Smooth muscle cell (in vitro differentiated cells): ENCODE measurements around the gene GPR142. TPM values are rescaled to one million over a fixed set of nuclear protein-coding genes. Genes with fewer than 3 reads are reported as not detected.

Experiments used
- DNase-seq: peaks from one replicate; lab custom pipeline; 2025; ENCODE audit not compliant: unreplicated experiment; lab: John Stamatoyannopoulos, UW
- H2AFZ ChIP-seq: fragments of 200-600 bp; sonication (generic); 2 replicates; pipeline ENCODE4 v1.6.0; 2016; ENCODE audit warnings: antibody characterized with exemption, low read depth, mild to moderate bottlenecking
- H3F3A ChIP-seq: fragments of 200-600 bp; sonication (generic); 2 replicates; pipeline ENCODE4 v1.6.0; 2017; ENCODE audit warnings: antibody characterized with exemption, low read depth
- H3K27ac ChIP-seq: fragments of 200-600 bp; sonication (generic); 2 replicates; pipeline ENCODE4 v1.5.1; 2016; ENCODE audit warnings: low read depth, mild to moderate bottlenecking
- H3K27me3 ChIP-seq: fragments of 200-600 bp; sonication (generic); 2 replicates; pipeline ENCODE4 v1.6.1; 2016; ENCODE audit warnings: low read depth, mild to moderate bottlenecking
- H3K36me3 ChIP-seq: fragments of 200-600 bp; sonication (generic); 2 replicates; pipeline ENCODE4 v1.5.1; 2016; ENCODE audit warnings: low read depth
- H3K4me1 ChIP-seq: fragments of 200-600 bp; sonication (generic); 2 replicates; pipeline ENCODE4 v1.5.1; 2016; ENCODE audit warnings: low read depth
- H3K4me2 ChIP-seq: fragments of 200-600 bp; sonication (generic); 2 replicates; pipeline ENCODE4 v1.6.0; 2016; ENCODE audit warnings: mild to moderate bottlenecking
- H3K4me3 ChIP-seq: fragments of 200-600 bp; sonication (generic); 2 replicates; pipeline ENCODE4 v1.5.1; 2016; ENCODE audit warnings: mild to moderate bottlenecking
- H3K79me2 ChIP-seq: fragments of 200-600 bp; sonication (generic); 2 replicates; pipeline ENCODE4 v1.6.0; 2016; ENCODE audit warnings: low read depth, mild to moderate bottlenecking
- H3K9ac ChIP-seq: fragments of 200-600 bp; sonication (generic); 2 replicates; pipeline ENCODE4 v1.6.0; 2016; ENCODE audit warnings: low read depth
- H3K9me3 ChIP-seq: fragments of 200-600 bp; sonication (generic); replicated peaks from 2 replicates; pipeline ENCODE4 v1.5.1; 2016; ENCODE audit warnings: low read depth
- H4K20me1 ChIP-seq: fragments of 200-600 bp; sonication (generic); 2 replicates; pipeline ENCODE4 v1.6.0; 2016; ENCODE audit warnings: low read depth
- CTCF ChIP-seq: fragments of 200-600 bp; sonication (generic); IDR thresholded peaks from 2 replicates; pipeline ENCODE4 v1.5.1; 2017; ENCODE audit warnings: borderline replicate concordance, mild to moderate bottlenecking, antibody characterized with exemption; ENCODE audit not compliant: insufficient read depth, poor library complexity, severe bottlenecking
- WGBS: methylation state at CpG from one replicate; pipeline ENCODE4 v1.1.7; 2016; ENCODE audit warnings: low lambda C conversion rate; 5-methylcytosine and 5-hydroxymethylcytosine counted together
- polyA plus RNA-seq: library from polyadenylated mRNA; unstranded; fragments of >200 nt; fragmentation: Nextera tagmentation; extraction: Ambion mirVana; gene quantifications from 2 replicates; pipeline ENCODE4 v1.2.1, GENCODE V29; 2016
- total RNA-seq: library from RNA; depleted of rRNA; stranded (reverse); fragments of >200 nt; gene quantifications from 2 replicates; pipeline ENCODE4 v1.2.3, GENCODE V29; 2014

GPR142 gene
- total and polyA plus RNA-seq, 2 experiments from 2014 or later: not detected

DNA sequence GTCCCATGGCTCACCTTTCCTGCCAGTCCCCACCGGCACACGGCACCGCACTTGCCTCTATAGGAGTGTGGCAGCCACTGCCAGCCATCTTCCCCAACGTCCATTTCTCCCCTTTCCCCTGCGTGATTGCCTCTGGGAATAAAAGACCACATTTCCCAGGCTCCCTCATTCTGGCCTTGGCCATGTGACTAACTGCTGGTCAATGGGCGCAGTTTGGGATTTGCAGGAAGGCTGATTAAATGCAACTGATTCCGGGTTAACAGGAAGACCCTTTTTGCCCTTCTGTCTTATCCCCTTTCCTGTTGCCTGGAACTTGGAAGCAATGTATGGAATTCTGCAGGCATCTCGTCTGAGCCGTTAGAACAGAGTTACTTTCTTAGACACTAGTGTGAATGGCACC lies 8.6 kb upstream of the GPR142 start:
- TF ChIP-seq CTCF: no peak
- no peaks in the 10 kb centered on the region for H3F3A ChIP-seq
- H4K20me1 ChIP-seq: no peaks in the 10 kb centered on the region
- peaks cover 14% of the 10 kb centered on the region for H3K4me1 ChIP-seq
- no peaks in the 10 kb centered on the region for H3K9me3 ChIP-seq
- no peaks in the 10 kb centered on the region for H3K36me3 ChIP-seq
- no peaks in the 10 kb centered on the region for H3K79me2 ChIP-seq
- WGBS: 79% methylated on average over 9 of the region's 9 CpGs
- H3K4me3 ChIP-seq: no peak overlapping the region
- DNase-seq: no peak
- H2AFZ ChIP-seq: no peak overlapping the region
- H3K9ac ChIP-seq: no peak overlapping the region
- peaks cover 87% of the 10 kb centered on the region for H3K27me3 ChIP-seq
- no peak overlapping the region for H3K27ac ChIP-seq
- H3K4me2 ChIP-seq: no peak overlapping the region

DNA sequence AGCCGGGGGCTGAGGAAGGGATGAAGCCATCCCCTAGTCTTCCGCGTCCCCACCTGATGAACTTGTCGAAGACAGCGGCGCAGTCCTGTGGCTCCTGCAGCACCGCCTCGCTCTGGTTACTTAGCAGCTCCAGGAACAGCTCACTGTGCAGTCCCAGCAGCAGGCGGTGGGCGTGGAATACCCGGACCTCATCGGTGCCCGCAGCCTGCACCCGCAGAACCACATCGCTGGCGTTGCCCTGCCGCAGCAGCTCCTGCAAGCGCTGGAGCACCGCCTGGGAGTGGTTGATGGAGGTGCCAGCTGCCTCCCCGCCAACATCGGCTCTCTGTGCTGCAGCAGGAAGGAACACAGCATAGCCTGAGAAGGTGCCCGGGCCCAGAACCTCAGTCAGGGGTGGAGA lies 7.4 kb upstream of the GPR142 start:
- Histone ChIP-seq H3K4me3 (no peak overlapping the region), H2AFZ (no peak overlapping the region)
- WGBS: 96% methylated on average over 22 of the region's 22 CpGs

GRCh38 chr17:74360899-74361229 lies 6.4 kb upstream of the GPR142 start:
- Histone ChIP-seq H4K20me1 (no peaks in the 10 kb centered on the region), H3K27ac (no peak overlapping the region), H3K36me3 (no peaks in the 10 kb centered on the region), H3K9me3 (no peaks in the 10 kb centered on the region), H3K4me3 (no peak overlapping the region), H3K9ac (no peak overlapping the region), H3K4me1 (peaks cover 14% of the 10 kb centered on the region), H3K79me2 (no peaks in the 10 kb centered on the region), H3K27me3 (peaks cover 66% of the 10 kb centered on the region), H3K4me2 (no peak overlapping the region), H3F3A (no peaks in the 10 kb centered on the region), H2AFZ (no peak overlapping the region)
- TF ChIP-seq CTCF: no peak
- DNase-seq: no peak
- 70% methylated on average over 7 of the region's 7 CpGs for WGBS

More for the DNA sequence above, 7.4 kb upstream of the GPR142 start:
- no peaks in the 10 kb centered on the region for H3K9me3 ChIP-seq
- no peak overlapping the region for H3K27ac ChIP-seq
- no peak for TF ChIP-seq CTCF
- H4K20me1 ChIP-seq: no peaks in the 10 kb centered on the region
- no peak for DNase-seq
- no peak overlapping the region for H3K4me2 ChIP-seq
- H3K9ac ChIP-seq: no peak overlapping the region
- H3F3A ChIP-seq: no peaks in the 10 kb centered on the region
- peaks cover 76% of the 10 kb centered on the region for H3K27me3 ChIP-seq
- H3K36me3 ChIP-seq: no peaks in the 10 kb centered on the region
- no peaks in the 10 kb centered on the region for H3K79me2 ChIP-seq
- peaks cover 14% of the 10 kb centered on the region for H3K4me1 ChIP-seq

GRCh38 chr17:74361230-74362068 lies 5.9 kb upstream of the GPR142 start, which contains the start of gene BTBD17:
Gene BTBD17 (minus strand): TSS chr17:74361868. CDS start chr17:74361819, 49 bp downstream.
- Histone ChIP-seq H3K27ac (no peak within 1 kb of the TSS), H2AFZ (no peak within 1 kb of the TSS), H3K36me3 (no peaks in the 10 kb centered on the region), H3K79me2 (no peaks in the 10 kb centered on the region), H3K4me2 (no peak within 1 kb of the TSS), H3K4me1 (peaks cover 14% of the 10 kb centered on the region), H3K4me3 (no peak within 1 kb of the TSS), H3F3A (no peaks in the 10 kb centered on the region), H3K9ac (no peak within 1 kb of the TSS), H3K27me3 (peaks cover 60% of the 10 kb centered on the region), H3K9me3 (no peaks in the 10 kb centered on the region), H4K20me1 (no peaks in the 10 kb centered on the region)
- 54% methylated on average over 28 of the region's 28 CpGs for WGBS
- TF ChIP-seq CTCF: peak; percentile 58
- DNase-seq: no peak
